22Rv1 (cell line): ENCODE measurements around the gene LTA.

ENCODE experiments used
- H3K27ac ChIP-seq: fragments of 450-650 bp; 2 replicates; pipeline ENCODE4 v1.5.1; 2017
- CTCF ChIP-seq: fragments of 450-650 bp; IDR thresholded peaks from 2 replicates; pipeline ENCODE4 v1.5.1; 2017; ENCODE audit warnings: mild to moderate bottlenecking
- ZFX ChIP-seq: fragments of 450-650 bp; IDR thresholded peaks from 2 replicates; pipeline ENCODE4 v1.6.1; 2017; ENCODE audit warnings: antibody characterized with exemption, borderline replicate concordance

LTA gene

GRCh38 chr6:31609519-31610406 lies 37.7 kb downstream of the LTA start:
- no peak overlapping the region for H3K27ac ChIP-seq

GRCh38 chr6:31610968-31611367 lies 38.9 kb downstream of the LTA start:
- TF ChIP-seq CTCF = no peak
- no peak for TF ChIP-seq ZFX
- no peak overlapping the region for H3K27ac ChIP-seq

More at GRCh38 chr6:31609519-31610406, 37.7 kb downstream of the LTA start:
- TF ChIP-seq CTCF = no peak
- TF ChIP-seq ZFX = no peak

- H3K27ac ChIP-seq = no peak overlapping the region
These were observed 42.1 kb downstream of the LTA start for GRCh38 chr6:31614075-31614619.

GRCh38 chr6:31614684-31615578 lies 42.8 kb downstream of the LTA start, which contains the start of gene AIF1:
Gene AIF1, plus strand, starts transcription at chr6:31615234. Its CDS starts 96 bp downstream, at chr6:31615330.
- no peak for TF ChIP-seq CTCF
- TF ChIP-seq ZFX = no peak
- H3K27ac ChIP-seq = no peak within 1 kb of the TSS

More at GRCh38 chr6:31614075-31614619, 42.1 kb downstream of the LTA start:
- no peak for TF ChIP-seq ZFX
- no peak for TF ChIP-seq CTCF

GRCh38 chr6:31615748-31616147 lies 43.7 kb downstream of the LTA start:
- no peak overlapping the region for H3K27ac ChIP-seq
- no peak for TF ChIP-seq ZFX
- no peak for TF ChIP-seq CTCF

- H3K27ac ChIP-seq = no peak overlapping the region
- TF ChIP-seq ZFX = no peak
- TF ChIP-seq CTCF = no peak
These were observed 44.9 kb downstream of the LTA start for GRCh38 chr6:31617010-31617409.
